Pancreas (tissue), 10 donors: ENCODE measurements around the gene REXO1. TPM values are rescaled to one million over a fixed set of nuclear protein-coding genes. Genes with fewer than 3 reads are reported as not detected.

Experiments used
- ATAC-seq, 4 donors: fragments of 200-7000 bp; cut with Tn5 transposase; one replicate each; pipeline versions ENCODE4 v1.8.0 to v1.9.1; 2020; ENCODE audit warnings: mild to moderate bottlenecking in 4 of 4, moderate library complexity in 4 of 4
- DNase-seq, 6 donors: peaks; one replicate each; pipeline ENCODE4 v3.0.0-alpha.2; 2020
- FAIRE-seq: peaks from 2 replicates; lab custom pipeline; 2012; peaks lifted over from hg19 to GRCh38; lab: Jason Lieb, UNC
- H3K27ac ChIP-seq, 4 donors: fragments of 200-600 bp; sonication (generic); 1 replicate in 3 of 4; 2 replicates in 1 of 4; pipeline versions ENCODE4 v1.5.0 to v1.8.0; 2020
- H3K27me3 ChIP-seq, 4 donors: fragments of 200-600 bp; one replicate each; pipeline ENCODE4 v1.8.0; 2021
- H3K36me3 ChIP-seq, 3 donors: fragments of 200-600 bp; sonication (generic) in 1 of 3; one replicate each; pipeline versions ENCODE4 v1.5.0 to v1.8.0; 2020 to 2021
- H3K4me1 ChIP-seq, 3 donors: fragments of 200-600 bp; one replicate each; pipeline ENCODE4 v1.8.0; 2021
- H3K4me3 ChIP-seq, 4 donors: fragments of 200-600 bp; sonication (generic) in 2 of 4; one replicate each; pipeline versions ENCODE4 v1.5.0 to v1.8.0; 2020 to 2021
- H3K9me3 ChIP-seq, 4 donors: fragments of 200-600 bp; one replicate each; pipeline ENCODE4 v1.8.0; 2021
- WGBS, 2 donors: extraction: QIAGEN DNeasy Blood & Tissue Kit; methylation state at CpG; one replicate each; pipeline ENCODE4 v1.1.7; 2013; 5-methylcytosine and 5-hydroxymethylcytosine counted together
- intact Hi-C, 3 donors: fragments of 100-400 bp; cut with DNase I; formaldehyde crosslinking; loops; one replicate each; pipeline versions ENCODE4 v1.11.1 to v1.14.2; 2022
- polyA plus RNA-seq, 2 donors: library from polyadenylated mRNA; stranded (reverse); fragments of 200-250 nt; gene quantifications; one replicate each; pipeline ENCODE4 v1.2.3, GENCODE V29; 2013
- total RNA-seq, 6 donors: library from RNA; stranded (reverse); fragmentation: NEBNext Ultra II Directional in 4 of 6; extraction: Animal tissue kit (Norgen Biotek cat#: 25700) in 4 of 6; gene quantifications; one replicate each; pipeline versions ENCODE4 v1.2.1 to v1.2.4, GENCODE V29; 2021 to 2023
- TF ChIP-seq, protein P1 (sequence below), 4 donors: fragments of 200-600 bp; sonication (generic) in 3 of 4; IDR thresholded peaks; one replicate each; pipeline versions ENCODE4 v1.5.0 to v1.8.0; 2021; ENCODE audit warnings: antibody characterized with exemption in 4 of 4
- donor health status: healthy with polysubstance abuse.
- donor health status: DM: no; HTN: no; CAD: no; lungs with moderate emphysema.
- donor health status: DM: no; HTN: no; CAD: no.
- donor health status: control.
- donor health status: control.
- donor health status: Bipolar disorder and iron deficiency.
- donor health status: DM: yes; HTN: yes; CAD: no.
- donor health status: DM: no; HTN: no; CAD: no.
- donor health status: DM: no; HTN: no; CAD: no.
- donor health status: DM: yes; HTN: yes; CAD: no.

REXO1 gene
- total and polyA plus RNA-seq, 8 donors: 10.5 to 42.2 (median 16.0) TPM

DNA sequence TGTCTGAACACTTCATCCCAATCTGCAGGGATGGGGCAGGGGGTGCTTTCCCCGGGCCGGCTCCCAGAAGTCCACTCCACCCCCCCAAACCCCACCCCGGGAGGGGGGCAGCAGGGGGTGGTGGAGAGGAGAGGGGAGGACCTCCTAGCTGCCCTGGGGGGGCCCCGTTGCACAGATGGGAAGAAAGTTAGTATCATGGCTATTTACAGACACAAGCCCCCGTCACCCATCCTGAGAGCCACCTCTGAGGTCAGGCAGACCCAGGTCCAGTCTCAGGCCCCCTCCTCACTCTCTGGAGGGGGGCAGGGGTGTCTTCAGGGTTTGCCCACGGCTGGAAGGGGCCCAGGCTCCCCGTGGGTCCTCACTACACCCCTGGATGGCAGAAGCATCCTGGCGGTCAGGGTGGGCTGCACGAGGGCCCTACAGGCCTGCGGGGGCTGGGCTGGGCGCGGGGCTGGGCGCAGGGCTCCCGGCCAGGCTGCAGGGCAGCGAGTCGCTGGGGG is 5.8 kb upstream of the REXO1 start:
- intact Hi-C loops: no loop called here
- Histone ChIP-seq H3K4me1 (peaks cover 0 to 11% (median 0%) of the 10 kb centered on the region in 3 donors), H3K9me3 (no peaks in the 10 kb centered on the region), H3K27ac (no peak overlapping the region), H3K36me3 (no peaks in the 10 kb centered on the region), H3K4me3 (no peak overlapping the region), H3K27me3 (no peaks in the 10 kb centered on the region)
- ATAC-seq (no peak), DNase-seq (peak in 4 of 6 donors; percentile 22 to 69 (median 36)), FAIRE-seq (no peak)
- 78 to 84% methylated on average over 11 to 16 of the region's 16 CpGs for WGBS, 2 donors
- TF ChIP-seq, protein P1, sequence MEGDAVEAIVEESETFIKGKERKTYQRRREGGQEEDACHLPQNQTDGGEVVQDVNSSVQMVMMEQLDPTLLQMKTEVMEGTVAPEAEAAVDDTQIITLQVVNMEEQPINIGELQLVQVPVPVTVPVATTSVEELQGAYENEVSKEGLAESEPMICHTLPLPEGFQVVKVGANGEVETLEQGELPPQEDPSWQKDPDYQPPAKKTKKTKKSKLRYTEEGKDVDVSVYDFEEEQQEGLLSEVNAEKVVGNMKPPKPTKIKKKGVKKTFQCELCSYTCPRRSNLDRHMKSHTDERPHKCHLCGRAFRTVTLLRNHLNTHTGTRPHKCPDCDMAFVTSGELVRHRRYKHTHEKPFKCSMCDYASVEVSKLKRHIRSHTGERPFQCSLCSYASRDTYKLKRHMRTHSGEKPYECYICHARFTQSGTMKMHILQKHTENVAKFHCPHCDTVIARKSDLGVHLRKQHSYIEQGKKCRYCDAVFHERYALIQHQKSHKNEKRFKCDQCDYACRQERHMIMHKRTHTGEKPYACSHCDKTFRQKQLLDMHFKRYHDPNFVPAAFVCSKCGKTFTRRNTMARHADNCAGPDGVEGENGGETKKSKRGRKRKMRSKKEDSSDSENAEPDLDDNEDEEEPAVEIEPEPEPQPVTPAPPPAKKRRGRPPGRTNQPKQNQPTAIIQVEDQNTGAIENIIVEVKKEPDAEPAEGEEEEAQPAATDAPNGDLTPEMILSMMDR (IDR thresholded peaks at IDR 0.05): no peak

GRCh38 chr19:1853295-1854038 is 5.2 kb upstream of the REXO1 start:
- Histone ChIP-seq H3K4me3 (no peak overlapping the region), H3K9me3 (no peaks in the 10 kb centered on the region), H3K36me3 (no peaks in the 10 kb centered on the region), H3K4me1 (peaks cover 0 to 11% (median 0%) of the 10 kb centered on the region in 3 donors), H3K27me3 (no peaks in the 10 kb centered on the region), H3K27ac (no peak overlapping the region)
- intact Hi-C loops: no loop called here
- no peak for FAIRE-seq
- TF ChIP-seq, protein P1 (IDR thresholded peaks at IDR 0.05): peak; percentile 86 to 94 (median 92)
- whole genome bisulfite sequencing, 2 donors: 27 to 31% methylated on average over 26 to 27 of the region's 27 CpGs
- ATAC-seq: peak; percentile 50 to 66 (median 55)
- DNase-seq: peak; percentile 69 to 93 (median 87)

- H3K9me3 ChIP-seq: no peaks in the 10 kb centered on the region
- no peaks in the 10 kb centered on the region for H3K27me3 ChIP-seq
- H3K27ac ChIP-seq: no peak overlapping the region
- FAIRE-seq (no peak), DNase-seq (peak in 3 of 6 donors; percentile 25 to 65 (median 27)), ATAC-seq (no peak)
- H3K36me3 ChIP-seq: no peaks in the 10 kb centered on the region
- TF ChIP-seq, protein P1 (IDR thresholded peaks at IDR 0.05): no peak
- peaks cover 0 to 5% (median 0%) of the 10 kb centered on the region in 3 donors for H3K4me1 ChIP-seq
- intact Hi-C loops: no loop called here
- 67 to 79% methylated on average over 9 of the region's 9 CpGs for WGBS, 2 donors
- H3K4me3 ChIP-seq: no peak overlapping the region
Measured at GRCh38 chr19:1852581-1853128, 4.4 kb upstream of the REXO1 start.

DNA sequence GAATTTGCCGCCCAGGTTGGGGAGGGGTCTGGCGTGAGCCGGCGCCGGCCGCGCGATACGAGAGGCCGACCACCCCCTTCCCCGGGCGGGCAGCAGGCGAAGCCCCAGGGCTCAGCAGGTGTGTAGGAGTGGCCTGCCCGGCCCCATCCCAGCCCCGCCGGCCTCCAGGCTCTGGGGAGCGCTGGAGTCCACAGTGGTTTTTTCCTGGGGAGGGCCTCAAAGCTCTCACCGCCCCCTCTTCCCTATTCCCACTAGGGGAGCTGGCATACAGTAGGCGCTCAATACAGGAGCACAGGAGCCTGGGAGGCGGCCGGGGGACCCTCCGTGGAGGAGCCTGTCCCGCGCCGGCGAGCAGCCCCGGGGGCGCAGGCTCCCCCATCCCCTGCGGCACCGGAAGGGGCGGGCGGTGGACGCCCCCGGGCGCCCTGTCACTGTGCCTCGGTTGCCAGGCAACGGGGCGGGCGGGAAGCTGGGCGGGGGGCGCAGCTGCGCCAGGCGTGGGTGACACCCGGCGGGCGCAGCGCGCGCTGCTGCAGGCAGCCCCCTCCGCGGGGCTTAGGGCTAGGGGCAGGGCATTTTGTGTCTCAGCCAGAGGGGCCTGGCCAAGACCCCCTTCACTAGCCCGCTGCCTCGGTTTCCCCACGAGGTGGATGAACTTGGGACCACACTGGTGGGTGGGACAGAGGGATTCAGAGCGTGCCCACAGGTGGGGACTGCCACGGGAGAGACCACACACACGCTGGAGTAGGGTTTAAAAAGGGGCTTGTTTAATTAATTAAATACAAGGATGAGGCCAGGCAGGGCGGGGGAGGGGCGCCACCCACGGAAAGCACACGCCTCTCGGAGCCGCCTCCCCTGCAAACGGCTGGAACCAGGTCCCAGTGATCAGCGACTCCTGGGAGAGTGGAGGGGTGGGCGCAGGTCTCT is 3.6 kb upstream of the REXO1 start:
- no peak overlapping the region for H3K4me3 ChIP-seq
- no peaks in the 10 kb centered on the region for H3K27me3 ChIP-seq
- no peaks in the 10 kb centered on the region for H3K36me3 ChIP-seq
- ATAC-seq (no peak), FAIRE-seq (no peak), DNase-seq (peak in 2 of 6 donors; percentile 54 to 76)
- 43 to 47% methylated on average over 51 to 66 of the region's 66 CpGs for WGBS, 2 donors
- intact Hi-C loops: no loop called here
- peaks cover under 1 to 7% (median 6%) of the 10 kb centered on the region in 3 donors for H3K4me1 ChIP-seq
- H3K9me3 ChIP-seq: no peaks in the 10 kb centered on the region
- TF ChIP-seq, protein P1 (IDR thresholded peaks at IDR 0.05): no peak
- H3K27ac ChIP-seq: no peak overlapping the region
